WTC11 (cell line): ENCODE results near the gene ZBP1. TPM values are rescaled to one million over a fixed set of nuclear protein-coding genes. Genes with fewer than 3 reads are reported as not detected.

Experiments used
- ATAC-seq: fragments of 200-7000 bp; cut with Tn5 transposase; 2 replicates; pipeline ENCODE4 v1.10.0; 2021; ENCODE audit warnings: mild to moderate bottlenecking, moderate library complexity
- CTCF ChIA-PET: fragments of 300-600 bp; sonication (Branson Sonifier 250); formaldehyde crosslinking; loops from one replicate; lab custom pipeline; 2021; ENCODE audit warnings: antibody characterized with exemption; lab: Charles Lee
- POLR2A ChIA-PET: fragments of 350-600 bp; sonication (Branson Sonifier 250); formaldehyde crosslinking; loops from one replicate; lab custom pipeline; 2021; ENCODE audit warnings: antibody characterized with exemption; lab: Charles Lee
- DNase-seq: peaks from one replicate; pipeline ENCODE4 v3.0.0; 2021; ENCODE audit warnings: low spot score
- H3K27ac Mint-ChIP-seq: 2 replicates; pipeline ENCODE4 v1.8.0; 2021; ENCODE audit warnings: mixed read lengths
- H3K27me3 Mint-ChIP-seq: 2 replicates; pipeline ENCODE4 v1.8.0; 2021; ENCODE audit warnings: low read depth, mild to moderate bottlenecking, moderate library complexity, mixed read lengths
- H3K36me3 Mint-ChIP-seq: 2 replicates; pipeline ENCODE4 v1.8.0; 2021; ENCODE audit warnings: mixed read lengths
- H3K4me1 Mint-ChIP-seq: 2 replicates; pipeline ENCODE4 v1.8.0; 2022; ENCODE audit warnings: mixed read lengths
- H3K4me3 Mint-ChIP-seq: 2 replicates; pipeline ENCODE4 v1.8.0; 2021; ENCODE audit warnings: mild to moderate bottlenecking, moderate library complexity, mixed read lengths
- H3K9me3 Mint-ChIP-seq: 2 replicates; pipeline ENCODE4 v1.8.0; 2021; ENCODE audit warnings: mixed read lengths
- CREB1 ChIP-seq: sonication (generic); formaldehyde crosslinking; IDR thresholded peaks from 2 replicates; pipeline ENCODE4 v1.8.0; 2023; ENCODE audit warnings: mild to moderate bottlenecking, missing genetic modification reagents
- CTCF ChIP-seq: fragments of 200-600 bp; IDR thresholded peaks from 2 replicates; pipeline ENCODE4 v1.8.0; 2022; ENCODE audit warnings: antibody characterized with exemption
- EMX1 ChIP-seq: fragments of 250-450 bp; sonication (Bioruptor Pico); IDR thresholded peaks from 2 replicates; pipeline ENCODE4 v1.8.0; 2021; ENCODE audit warnings: mild to moderate bottlenecking
- FOXJ3 ChIP-seq: sonication (generic); formaldehyde crosslinking; IDR thresholded peaks from 2 replicates; pipeline ENCODE4 v1.9.0; 2021; ENCODE audit warnings: missing genetic modification reagents, mild to moderate bottlenecking, borderline replicate concordance
- JAZF1 ChIP-seq: fragments of 250-450 bp; sonication (Bioruptor Pico); IDR thresholded peaks from 2 replicates; pipeline ENCODE4 v1.9.0; 2021; ENCODE audit warnings: moderate library complexity, mild to moderate bottlenecking, inconsistent platforms
- MLX ChIP-seq: sonication (generic); formaldehyde crosslinking; IDR thresholded peaks from 2 replicates; pipeline ENCODE4 v1.8.1; 2023; ENCODE audit warnings: mild to moderate bottlenecking, missing genetic modification reagents, moderate library complexity
- PREB ChIP-seq: sonication (generic); formaldehyde crosslinking; IDR thresholded peaks from 2 replicates; pipeline ENCODE4 v1.8.1; 2022; ENCODE audit warnings: mild to moderate bottlenecking, missing genetic modification reagents, moderate library complexity, borderline replicate concordance
- SP1 ChIP-seq: sonication (generic); formaldehyde crosslinking; conservative IDR thresholded peaks from 2 replicates; pipeline ENCODE4 v1.8.1; 2022; ENCODE audit warnings: missing genetic modification reagents
- ZNF532 ChIP-seq: fragments of 250-450 bp; sonication (Bioruptor Pico); IDR thresholded peaks from 2 replicates; pipeline ENCODE4 v1.9.0; 2021; ENCODE audit warnings: mild to moderate bottlenecking, borderline replicate concordance
- ZSCAN18 ChIP-seq: fragments of 250-450 bp; sonication (Bioruptor Pico); IDR thresholded peaks from 2 replicates; pipeline ENCODE4 v2.1.2; 2022; ENCODE audit warnings: mild to moderate bottlenecking, moderate library complexity
- total RNA-seq: library from RNA; stranded (reverse); gene quantifications from 3 replicates; pipeline ENCODE4 v1.2.3, GENCODE V29; 2021
- TF ChIP-seq, protein P1 (sequence below): sonication (generic); formaldehyde crosslinking; IDR thresholded peaks from 2 replicates; pipeline ENCODE4 v1.8.0; 2023; ENCODE audit warnings: missing genetic modification reagents
- TF ChIP-seq, protein P2 (sequence below): sonication (generic); formaldehyde crosslinking; IDR thresholded peaks from 2 replicates; pipeline ENCODE4 v1.8.1; 2023; ENCODE audit warnings: mild to moderate bottlenecking, missing genetic modification reagents, moderate library complexity

ZBP1 gene
- total RNA-seq, 1 experiment from 2014 or later, result not detected

DNA sequence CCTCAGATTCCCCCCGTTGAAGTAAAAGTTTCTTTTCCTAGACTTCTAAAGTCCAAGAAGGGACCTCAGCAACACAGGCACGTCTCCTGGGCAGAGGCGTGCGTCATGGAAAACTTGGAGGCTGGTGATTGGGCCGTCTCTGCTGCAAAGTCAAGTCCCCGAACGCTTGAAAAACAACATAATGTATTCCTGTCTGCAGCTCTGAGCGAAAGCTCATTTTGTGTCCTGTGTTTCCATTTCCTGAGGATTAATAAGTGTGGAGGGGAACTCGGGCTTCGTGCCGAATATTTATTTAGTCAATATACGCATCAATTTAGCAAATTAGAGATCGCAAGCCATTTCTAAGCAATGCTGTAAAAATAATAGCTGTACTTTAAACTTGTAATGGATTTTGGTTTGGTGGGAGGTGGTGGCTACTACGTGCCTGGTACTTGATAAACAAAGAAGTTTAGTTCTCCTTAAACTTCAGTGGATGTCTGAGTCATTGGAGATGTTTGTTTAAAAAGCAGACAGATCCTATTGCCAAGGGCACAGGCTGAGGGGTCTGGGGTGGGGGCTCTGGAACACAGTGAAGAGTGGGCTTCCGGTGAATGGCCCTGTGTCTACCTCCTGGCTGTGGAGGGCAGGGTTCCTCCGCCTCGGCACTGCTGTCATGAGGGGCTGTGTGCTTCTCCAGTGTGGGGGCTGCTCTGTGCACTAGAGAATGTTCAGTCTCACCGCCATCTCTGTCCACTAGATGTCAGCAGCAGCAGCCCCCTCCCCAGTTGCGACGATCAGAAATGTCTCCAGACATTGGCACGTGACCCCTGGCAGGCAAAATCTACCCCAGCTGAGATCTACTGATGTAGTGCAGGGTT, 37.6 kb downstream of the ZBP1 start (continued):
- no peak for TF ChIP-seq ZNF532
- no peak for TF ChIP-seq PREB (CRISPR knock-in tag)

DNA sequence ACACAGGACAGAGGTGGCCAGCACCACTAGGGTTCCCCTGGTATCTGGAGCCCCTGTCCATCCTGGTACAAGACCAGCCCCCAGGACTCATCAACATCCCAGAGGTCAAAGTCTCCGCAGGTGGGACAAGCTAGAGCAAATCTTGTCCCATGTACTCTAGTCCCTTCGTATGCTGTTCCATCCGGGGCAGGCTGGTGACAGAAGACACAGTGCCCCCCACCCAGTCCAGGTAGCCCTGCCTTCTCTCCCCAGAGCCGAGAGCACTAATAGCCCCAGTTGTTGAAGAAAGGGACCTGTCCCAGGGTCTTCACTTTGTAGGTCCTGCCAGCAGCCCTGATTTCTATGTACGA, 38.2 kb downstream of the ZBP1 start:
- no peak overlapping the region for H3K4me3 Mint-ChIP-seq
- H3K4me1 Mint-ChIP-seq, result peaks cover 20% of the 10 kb centered on the region
- ATAC-seq, result no peak
- H3K36me3 Mint-ChIP-seq, result peaks cover 2% of the 10 kb centered on the region; the same call in 1 of the 2 replicates
- H3K27ac Mint-ChIP-seq, result no peak overlapping the region
- TF ChIP-seq JAZF1 (CRISPR knock-in tag) (no peak), EMX1 (CRISPR knock-in tag) (no peak), FOXJ3 (no peak), CTCF (no peak), ZSCAN18 (CRISPR knock-in tag) (no peak), SP1 (CRISPR knock-in tag) (no peak), CREB1 (CRISPR knock-in tag) (no peak), MLX (CRISPR knock-in tag) (no peak), PREB (CRISPR knock-in tag) (no peak)
- TF ChIP-seq, protein P1, sequence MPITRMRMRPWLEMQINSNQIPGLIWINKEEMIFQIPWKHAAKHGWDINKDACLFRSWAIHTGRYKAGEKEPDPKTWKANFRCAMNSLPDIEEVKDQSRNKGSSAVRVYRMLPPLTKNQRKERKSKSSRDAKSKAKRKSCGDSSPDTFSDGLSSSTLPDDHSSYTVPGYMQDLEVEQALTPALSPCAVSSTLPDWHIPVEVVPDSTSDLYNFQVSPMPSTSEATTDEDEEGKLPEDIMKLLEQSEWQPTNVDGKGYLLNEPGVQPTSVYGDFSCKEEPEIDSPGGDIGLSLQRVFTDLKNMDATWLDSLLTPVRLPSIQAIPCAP, result no peak
- TF ChIP-seq, protein P2, sequence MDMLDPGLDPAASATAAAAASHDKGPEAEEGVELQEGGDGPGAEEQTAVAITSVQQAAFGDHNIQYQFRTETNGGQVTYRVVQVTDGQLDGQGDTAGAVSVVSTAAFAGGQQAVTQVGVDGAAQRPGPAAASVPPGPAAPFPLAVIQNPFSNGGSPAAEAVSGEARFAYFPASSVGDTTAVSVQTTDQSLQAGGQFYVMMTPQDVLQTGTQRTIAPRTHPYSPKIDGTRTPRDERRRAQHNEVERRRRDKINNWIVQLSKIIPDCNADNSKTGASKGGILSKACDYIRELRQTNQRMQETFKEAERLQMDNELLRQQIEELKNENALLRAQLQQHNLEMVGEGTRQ (CRISPR knock-in tag), result no peak
- DNase-seq, result no peak
- POLR2A ChIA-PET, result no interaction called here
- H3K9me3 Mint-ChIP-seq, result peaks cover 4% of the 10 kb centered on the region
- peaks cover 3% of the 10 kb centered on the region; the same call in 1 of the 2 replicates for H3K27me3 Mint-ChIP-seq
- CTCF ChIA-PET, result interaction anchor here (1.2 kb wide), 2 partner anchors 11 to 14 kb away, joined by 4 read pairs; no protein-coding TSS in a partner anchor
